ENCODE data around the gene PLXNB3.

Gene PLXNB3

DNA sequence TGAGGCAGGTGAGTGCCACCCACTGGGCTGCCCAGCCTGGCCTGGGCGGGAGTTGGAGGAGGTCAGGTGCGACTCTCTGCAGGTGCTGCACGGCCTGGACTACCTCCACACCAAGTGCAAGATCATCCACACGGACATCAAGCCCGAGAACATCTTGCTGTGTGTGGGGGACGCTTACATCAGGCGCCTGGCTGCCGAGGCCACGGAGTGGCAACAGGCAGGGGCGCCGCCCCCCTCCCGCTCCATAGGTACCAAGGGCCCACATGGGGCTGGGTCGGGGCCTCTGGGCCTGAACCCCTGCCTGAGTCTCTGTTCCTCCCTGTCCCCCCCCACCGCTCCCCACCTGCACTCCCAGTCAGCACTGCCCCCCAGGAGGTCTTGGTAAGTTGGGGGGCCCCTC lies 18.8 kb downstream of the PLXNB3 start:
- TF ChIP-seq TAF1 (IDR thresholded peaks at IDR 0.05; ENCODE audit: borderline replicate concordance, insufficient read depth, low read length) (no peak), POLR2AphosphoS5 (IDR thresholded peaks at IDR 0.05; ENCODE audit: low read depth, low read length) (no peak), FOXP2 (optimal IDR thresholded peaks at IDR 0.05; ENCODE audit: borderline replicate concordance, extremely low read depth, extremely low read length, insufficient read depth) (no peak)
- TF ChIP-seq, protein P1, sequence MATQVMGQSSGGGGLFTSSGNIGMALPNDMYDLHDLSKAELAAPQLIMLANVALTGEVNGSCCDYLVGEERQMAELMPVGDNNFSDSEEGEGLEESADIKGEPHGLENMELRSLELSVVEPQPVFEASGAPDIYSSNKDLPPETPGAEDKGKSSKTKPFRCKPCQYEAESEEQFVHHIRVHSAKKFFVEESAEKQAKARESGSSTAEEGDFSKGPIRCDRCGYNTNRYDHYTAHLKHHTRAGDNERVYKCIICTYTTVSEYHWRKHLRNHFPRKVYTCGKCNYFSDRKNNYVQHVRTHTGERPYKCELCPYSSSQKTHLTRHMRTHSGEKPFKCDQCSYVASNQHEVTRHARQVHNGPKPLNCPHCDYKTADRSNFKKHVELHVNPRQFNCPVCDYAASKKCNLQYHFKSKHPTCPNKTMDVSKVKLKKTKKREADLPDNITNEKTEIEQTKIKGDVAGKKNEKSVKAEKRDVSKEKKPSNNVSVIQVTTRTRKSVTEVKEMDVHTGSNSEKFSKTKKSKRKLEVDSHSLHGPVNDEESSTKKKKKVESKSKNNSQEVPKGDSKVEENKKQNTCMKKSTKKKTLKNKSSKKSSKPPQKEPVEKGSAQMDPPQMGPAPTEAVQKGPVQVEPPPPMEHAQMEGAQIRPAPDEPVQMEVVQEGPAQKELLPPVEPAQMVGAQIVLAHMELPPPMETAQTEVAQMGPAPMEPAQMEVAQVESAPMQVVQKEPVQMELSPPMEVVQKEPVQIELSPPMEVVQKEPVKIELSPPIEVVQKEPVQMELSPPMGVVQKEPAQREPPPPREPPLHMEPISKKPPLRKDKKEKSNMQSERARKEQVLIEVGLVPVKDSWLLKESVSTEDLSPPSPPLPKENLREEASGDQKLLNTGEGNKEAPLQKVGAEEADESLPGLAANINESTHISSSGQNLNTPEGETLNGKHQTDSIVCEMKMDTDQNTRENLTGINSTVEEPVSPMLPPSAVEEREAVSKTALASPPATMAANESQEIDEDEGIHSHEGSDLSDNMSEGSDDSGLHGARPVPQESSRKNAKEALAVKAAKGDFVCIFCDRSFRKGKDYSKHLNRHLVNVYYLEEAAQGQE (IDR thresholded peaks at IDR 0.05; ENCODE audit: insufficient read depth in 1 of 2, low read depth in 2 of 2, low read length in 2 of 2) = no peak

DNA sequence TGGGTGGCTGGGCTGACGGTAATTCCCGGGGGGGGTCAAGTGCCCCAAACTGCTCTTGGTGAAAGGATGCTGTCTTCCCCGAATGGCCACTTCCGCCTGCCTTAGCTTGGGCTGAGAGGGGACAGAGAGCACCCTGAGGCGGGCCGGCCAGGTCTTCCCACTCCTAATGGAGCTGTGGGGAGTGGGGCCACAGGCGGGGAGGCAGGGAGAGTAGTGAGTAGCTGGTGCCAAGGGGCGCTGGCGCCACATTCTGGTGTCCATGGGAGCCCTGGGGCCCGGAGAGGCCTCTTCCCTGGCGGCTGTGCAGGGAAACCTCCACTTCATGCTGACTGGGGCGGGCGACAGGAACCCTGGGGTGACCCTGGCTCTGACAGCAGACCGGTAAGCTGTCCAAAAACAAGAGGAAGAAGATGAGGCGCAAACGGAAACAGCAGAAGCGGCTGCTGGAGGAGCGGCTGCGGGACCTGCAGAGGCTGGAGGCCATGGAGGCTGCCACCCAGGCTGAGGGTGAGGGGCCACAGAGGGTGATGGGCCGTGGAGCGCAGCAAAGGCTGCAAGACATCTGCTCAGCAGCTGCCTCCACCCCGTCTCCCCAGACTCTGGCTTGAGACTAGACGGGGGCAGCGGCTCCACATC lies 19.4 kb downstream of the PLXNB3 start:
- TF ChIP-seq, protein P1 (IDR thresholded peaks at IDR 0.05; ENCODE audit: insufficient read depth in 1 of 2, low read depth in 2 of 2, low read length in 2 of 2) = no peak
- TF ChIP-seq SIN3A (IDR thresholded peaks at IDR 0.05; ENCODE audit: borderline replicate concordance, insufficient read depth, low read length) = no peak
- no peak for TF ChIP-seq TAF1 (IDR thresholded peaks at IDR 0.05; ENCODE audit: borderline replicate concordance, insufficient read depth, low read length)
- no peak for TF ChIP-seq POLR2AphosphoS5 (IDR thresholded peaks at IDR 0.05; ENCODE audit: low read depth, low read length)

DNA sequence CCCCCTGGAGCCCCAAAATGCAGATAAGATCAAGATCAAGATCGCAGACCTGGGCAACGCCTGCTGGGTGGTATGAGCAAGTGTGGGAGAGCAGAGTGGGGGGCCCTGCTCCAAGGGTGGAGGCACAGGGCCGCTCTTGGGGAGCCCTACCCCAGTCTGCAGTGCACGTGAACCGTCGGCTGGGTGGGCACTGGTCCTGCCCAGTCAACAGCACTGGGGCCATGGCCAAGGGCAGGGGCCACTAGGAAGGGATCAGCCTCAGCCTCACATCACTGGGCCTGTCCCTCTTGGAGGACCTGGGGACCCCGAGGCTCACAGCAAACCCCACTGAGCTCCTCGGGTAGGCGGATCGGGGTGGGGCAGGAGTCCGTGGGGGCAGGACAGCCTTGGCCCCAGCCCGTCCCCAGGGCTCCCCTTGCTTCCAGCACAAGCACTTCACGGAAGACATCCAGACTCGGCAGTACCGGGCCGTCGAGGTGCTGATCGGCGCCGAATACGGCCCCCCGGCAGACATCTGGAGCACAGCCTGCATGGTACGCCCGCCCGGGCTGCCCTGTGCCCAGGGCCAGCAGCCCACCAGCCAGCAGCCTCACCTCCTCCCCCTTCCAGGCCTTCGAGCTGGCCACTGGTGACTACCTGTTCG lies 20.4 kb downstream of the PLXNB3 start:
- TF ChIP-seq FOXP2 (optimal IDR thresholded peaks at IDR 0.05; ENCODE audit: borderline replicate concordance, extremely low read depth, extremely low read length, insufficient read depth) (no peak), SIN3A (IDR thresholded peaks at IDR 0.05; ENCODE audit: borderline replicate concordance, insufficient read depth, low read length) (no peak), POLR2AphosphoS5 (IDR thresholded peaks at IDR 0.05; ENCODE audit: low read depth, low read length) (no peak)
- TF ChIP-seq, protein P1 (IDR thresholded peaks at IDR 0.05; ENCODE audit: insufficient read depth in 1 of 2, low read depth in 2 of 2, low read length in 2 of 2) = no peak

DNA sequence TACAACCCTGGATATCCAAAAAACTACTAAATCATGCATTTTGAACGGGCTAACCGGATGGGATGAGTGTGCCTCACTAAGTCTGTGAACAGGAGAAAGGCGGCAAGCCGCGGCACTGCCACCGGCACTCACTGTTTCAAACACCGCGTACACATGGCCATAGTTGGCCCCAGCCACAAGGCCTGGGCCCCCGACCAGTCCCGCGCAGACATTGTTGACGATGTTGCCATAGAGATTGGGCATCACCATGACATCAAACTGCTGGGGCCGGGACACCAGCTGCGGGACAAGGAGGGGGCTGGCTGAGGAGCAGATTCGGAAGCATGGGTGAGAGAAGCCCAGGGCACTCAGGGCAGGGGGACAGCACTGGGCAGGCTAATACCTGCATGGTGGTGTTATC lies 22.6 kb downstream of the PLXNB3 start:
- TF ChIP-seq TAF1 (IDR thresholded peaks at IDR 0.05; ENCODE audit: borderline replicate concordance, insufficient read depth, low read length) = no peak
- TF ChIP-seq POLR2AphosphoS5 (IDR thresholded peaks at IDR 0.05; ENCODE audit: low read depth, low read length) = no peak
- TF ChIP-seq FOXP2 (optimal IDR thresholded peaks at IDR 0.05; ENCODE audit: borderline replicate concordance, extremely low read depth, extremely low read length, insufficient read depth) = no peak
- TF ChIP-seq SIN3A (IDR thresholded peaks at IDR 0.05; ENCODE audit: borderline replicate concordance, insufficient read depth, low read length) = no peak
- TF ChIP-seq, protein P1 (IDR thresholded peaks at IDR 0.05; ENCODE audit: insufficient read depth in 1 of 2, low read depth in 2 of 2, low read length in 2 of 2) = no peak

Data from PFSK-1 (cell line).